Measurements from ENCODE around the gene OR51G1. TPM values are rescaled to one million over a fixed set of nuclear protein-coding genes. Genes with fewer than 3 reads are reported as not detected.
"Not testable (repeated sequence)": the region's sequence is repeated elsewhere in the genome, so short reads cannot be mapped to it uniquely, and the experiment has no call there.

OR51G1 gene, protein sequence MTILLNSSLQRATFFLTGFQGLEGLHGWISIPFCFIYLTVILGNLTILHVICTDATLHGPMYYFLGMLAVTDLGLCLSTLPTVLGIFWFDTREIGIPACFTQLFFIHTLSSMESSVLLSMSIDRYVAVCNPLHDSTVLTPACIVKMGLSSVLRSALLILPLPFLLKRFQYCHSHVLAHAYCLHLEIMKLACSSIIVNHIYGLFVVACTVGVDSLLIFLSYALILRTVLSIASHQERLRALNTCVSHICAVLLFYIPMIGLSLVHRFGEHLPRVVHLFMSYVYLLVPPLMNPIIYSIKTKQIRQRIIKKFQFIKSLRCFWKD
- total RNA-seq (not detected), polyA plus RNA-seq (not detected)
- long read RNA-seq, donor 1: 0 reads
- long read RNA-seq, donor 2: 0 reads
- long read RNA-seq, donor 3: 0 reads

- Histone ChIP-seq H3K36me3 (no peaks in the 10 kb centered on the region), H3K4me1 (ENCODE audit: insufficient read depth) (no peaks in the 10 kb centered on the region), H3K27ac (no peak within 1 kb of the TSS), H3K9me3 (no peaks in the 10 kb centered on the region), H3K27me3 (no peaks in the 10 kb centered on the region), H3K4me3 (no peak within 1 kb of the TSS)
- TF ChIP-seq EP300 (IDR thresholded peaks at IDR 0.05): no peak
- TF ChIP-seq POLR2A (IDR thresholded peaks at IDR 0.05): no peak
- no peak for TF ChIP-seq CTCF (IDR thresholded peaks at IDR 0.05)
- no peak for DNase-seq
- WGBS, 3 donors: 66 to 83% (median 77%) methylated on average over 1 of the region's 1 CpG
- intact Hi-C loops (cut with DNase I): no loop called here
Measured at GRCh38 chr11:4924239-4924638, at the start of gene OR51G1. TSS of gene OR51G1 (minus strand) at chr11:4924339. CDS start at chr11:4924339, 0 bp downstream.

DNA sequence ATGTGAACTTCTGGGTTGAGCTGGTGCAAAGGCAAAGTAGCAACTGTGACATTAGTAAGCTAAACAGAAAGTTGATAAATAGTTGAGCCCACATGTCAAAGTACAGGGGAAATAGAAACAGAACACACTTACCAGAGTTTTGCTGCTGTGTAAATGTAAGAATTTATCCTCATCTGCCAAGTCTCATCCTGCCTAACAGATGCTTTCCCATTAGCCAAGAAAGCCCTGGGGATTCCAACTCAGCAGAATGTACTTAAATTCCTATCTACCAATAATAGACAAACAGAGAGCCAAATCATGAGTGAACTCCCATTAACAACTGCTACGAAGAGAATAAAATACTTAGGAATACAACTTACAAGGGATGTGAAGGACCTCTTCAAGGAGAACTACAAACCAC lies 38.7 kb upstream of the OR51G1 start:
- DNase-seq: no peak
- Histone ChIP-seq H3K27ac (no peak overlapping the region), H3K4me3 (no peak overlapping the region), H3K36me3 (no peaks in the 10 kb centered on the region), H3K4me1 (ENCODE audit: insufficient read depth) (no peaks in the 10 kb centered on the region), H3K9me3 (no peaks in the 10 kb centered on the region), H3K27me3 (no peaks in the 10 kb centered on the region)
- TF ChIP-seq POLR2A (IDR thresholded peaks at IDR 0.05) (no peak), CTCF (IDR thresholded peaks at IDR 0.05) (no peak), EP300 (IDR thresholded peaks at IDR 0.05) (no peak)
- WGBS, 3 donors: 36 to 39% (median 38%) methylated on average over 1 of the region's 1 CpG
- intact Hi-C loops (cut with DNase I): no loop called here

DNA sequence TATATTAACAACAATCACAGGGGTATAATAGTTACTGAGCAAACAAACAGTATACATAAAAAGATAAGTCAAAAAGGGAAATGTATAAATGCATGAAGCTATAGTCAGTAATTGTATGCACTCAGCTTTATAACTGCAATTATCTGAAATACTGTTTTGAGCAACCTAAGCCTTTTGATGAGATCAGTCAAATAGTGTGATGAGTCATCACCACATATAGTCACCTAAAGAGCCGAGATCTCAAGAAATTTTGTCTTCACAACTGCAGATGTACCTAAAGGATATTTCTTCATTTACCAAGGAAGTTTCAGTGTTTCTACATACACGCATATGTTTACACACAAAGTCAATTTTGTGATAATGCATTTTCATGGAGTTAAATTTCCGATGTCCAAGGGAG lies 36.7 kb upstream of the OR51G1 start:
- Histone ChIP-seq H3K9me3 (no peaks in the 10 kb centered on the region), H3K27me3 (no peaks in the 10 kb centered on the region), H3K4me1 (ENCODE audit: insufficient read depth) (no peaks in the 10 kb centered on the region), H3K27ac (no peak overlapping the region), H3K4me3 (no peak overlapping the region), H3K36me3 (no peaks in the 10 kb centered on the region)
- intact Hi-C loops (cut with DNase I): no loop called here
- WGBS, 3 donors: 76 to 85% (median 79%) methylated on average over 3 of the region's 3 CpGs
- no peak for DNase-seq
- no peak for TF ChIP-seq POLR2A (IDR thresholded peaks at IDR 0.05)
- no peak for TF ChIP-seq CTCF (IDR thresholded peaks at IDR 0.05)
- no peak for TF ChIP-seq EP300 (IDR thresholded peaks at IDR 0.05)

DNA sequence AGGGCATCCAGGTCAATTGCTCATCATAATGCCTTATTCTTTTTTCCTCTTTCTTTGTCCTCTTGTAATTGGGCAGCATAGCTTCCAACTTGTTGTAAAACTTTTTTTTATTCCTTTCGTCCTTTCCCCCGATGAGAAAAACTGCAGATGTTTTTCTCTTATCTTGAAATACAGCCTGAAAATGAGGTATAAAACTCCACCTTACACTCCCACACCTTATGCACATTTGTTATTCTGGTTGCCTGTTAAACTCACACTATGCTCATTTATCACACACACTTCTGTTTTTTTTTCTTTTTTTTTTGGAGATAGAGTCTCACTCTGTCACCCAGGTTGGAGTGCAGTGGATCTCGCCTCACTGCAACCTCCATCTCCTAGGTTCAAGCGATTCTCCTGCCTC lies 33.3 kb upstream of the OR51G1 start:
- TF ChIP-seq POLR2A (IDR thresholded peaks at IDR 0.05) (no peak), CTCF (IDR thresholded peaks at IDR 0.05) (no peak), EP300 (IDR thresholded peaks at IDR 0.05) (no peak)
- Histone ChIP-seq H3K27ac (no peak overlapping the region), H3K4me1 (ENCODE audit: insufficient read depth) (no peaks in the 10 kb centered on the region), H3K4me3 (no peak overlapping the region), H3K9me3 (no peaks in the 10 kb centered on the region), H3K36me3 (no peaks in the 10 kb centered on the region), H3K27me3 (no peaks in the 10 kb centered on the region)
- intact Hi-C loops (cut with DNase I): no loop called here
- WGBS, 3 donors: 28 to 32% (median 31%) methylated on average over 4 of the region's 4 CpGs
- no peak for DNase-seq

GRCh38 chr11:4955613-4956012 lies 31.5 kb upstream of the OR51G1 start, which contains the start of gene OR51A2:
TSS of gene OR51A2 (minus strand) at chr11:4955713. CDS start at chr11:4955713, 0 bp downstream.
- H3K36me3 ChIP-seq; H3K27ac ChIP-seq; H3K4me3 ChIP-seq; DNase-seq; intact Hi-C loops (cut with DNase I); H3K27me3 ChIP-seq; H3K4me1 ChIP-seq (ENCODE audit: insufficient read depth); H3K9me3 ChIP-seq: not testable (repeated sequence)
- 45 to 64% (median 57%) methylated on average over 2 of the region's 2 CpGs for WGBS, 3 donors
